HG03066 (cell line): ENCODE results near the gene DENND5A.
"Not testable (repeated sequence)": the region's sequence is repeated elsewhere in the genome, so short reads cannot be mapped to it uniquely, and the experiment has no call there.

Experiments used
- ATAC-seq: cut with Tn5 transposase; IDR thresholded peaks from one replicate; pipeline ENCODE4 v1.9.1; 2021; ENCODE audit warnings: low read depth; ENCODE audit not compliant: unreplicated experiment

Gene DENND5A

DNA sequence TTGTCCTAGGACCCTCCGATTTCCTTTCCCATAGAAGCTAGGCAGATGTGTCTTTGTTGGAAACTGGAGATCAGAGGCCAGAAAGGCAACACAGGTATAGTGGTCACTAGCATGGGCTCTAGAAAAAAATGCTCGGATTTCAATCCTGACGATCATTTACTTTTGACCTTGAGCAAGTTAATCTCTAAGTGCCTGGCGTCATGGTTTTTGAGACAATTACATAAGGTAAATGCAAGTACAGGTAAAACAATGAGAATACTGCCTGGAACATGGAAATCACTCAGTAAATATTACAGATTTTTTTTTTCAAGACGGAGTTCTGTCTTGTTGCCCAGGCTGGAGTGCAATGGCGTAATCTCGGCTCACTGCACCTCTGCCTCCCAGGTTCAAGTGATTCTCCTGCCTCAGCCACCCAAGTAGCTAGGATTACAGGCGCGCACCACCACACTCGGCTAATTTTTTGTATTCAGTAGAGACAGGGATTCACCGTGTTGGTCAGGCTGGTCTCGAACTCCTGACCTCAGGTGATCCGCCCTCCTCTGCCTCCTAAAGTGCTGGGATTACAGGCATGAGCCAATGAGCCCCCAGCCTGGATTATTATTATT, 1.1 kb upstream of the DENND5A start:
- ATAC-seq = no peak

DNA sequence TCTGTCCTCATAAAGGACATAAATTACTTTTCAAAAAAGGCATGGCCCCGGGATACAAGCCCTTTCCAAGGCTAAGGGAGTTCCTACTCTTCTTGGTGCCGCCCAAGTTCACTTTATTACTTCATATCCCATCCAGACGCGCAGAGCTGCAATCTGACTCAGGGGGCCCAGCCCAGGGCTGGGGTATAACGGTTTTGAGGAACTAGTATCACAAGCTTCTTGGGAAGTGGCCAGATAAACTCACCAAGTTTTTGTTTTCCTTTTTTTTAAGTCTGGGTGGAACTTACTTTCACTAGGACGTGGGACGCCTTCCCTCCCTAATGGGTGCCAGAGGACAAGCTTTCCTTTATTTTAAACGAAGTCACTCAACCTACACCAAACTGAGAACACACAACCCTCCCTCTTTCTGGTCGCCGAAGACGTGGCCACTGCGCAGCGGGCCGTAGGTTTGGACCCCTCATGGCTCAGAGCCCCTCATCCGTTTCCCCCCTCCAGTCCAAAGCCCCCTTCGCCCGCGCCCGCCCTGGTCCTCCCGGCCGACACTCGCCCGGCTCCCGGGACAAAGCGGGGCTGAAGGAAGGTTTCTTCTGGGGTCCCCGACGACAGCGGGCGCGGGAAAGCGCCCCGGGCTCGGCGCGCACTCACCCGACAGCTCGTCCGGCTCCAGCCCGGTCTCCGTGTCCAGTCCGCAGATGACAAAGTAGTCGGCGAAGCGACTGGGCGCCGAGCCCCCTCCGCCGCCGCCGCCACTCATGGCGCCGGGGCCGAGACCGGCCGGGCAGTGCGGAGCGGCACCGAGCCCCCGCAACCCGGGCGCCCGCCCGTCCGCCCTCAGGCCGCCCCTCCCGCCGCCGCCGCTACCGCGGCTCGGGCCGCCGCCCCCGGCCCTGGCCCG, 587 bp downstream of the DENND5A start:
- ATAC-seq = peak; percentile 13

DNA sequence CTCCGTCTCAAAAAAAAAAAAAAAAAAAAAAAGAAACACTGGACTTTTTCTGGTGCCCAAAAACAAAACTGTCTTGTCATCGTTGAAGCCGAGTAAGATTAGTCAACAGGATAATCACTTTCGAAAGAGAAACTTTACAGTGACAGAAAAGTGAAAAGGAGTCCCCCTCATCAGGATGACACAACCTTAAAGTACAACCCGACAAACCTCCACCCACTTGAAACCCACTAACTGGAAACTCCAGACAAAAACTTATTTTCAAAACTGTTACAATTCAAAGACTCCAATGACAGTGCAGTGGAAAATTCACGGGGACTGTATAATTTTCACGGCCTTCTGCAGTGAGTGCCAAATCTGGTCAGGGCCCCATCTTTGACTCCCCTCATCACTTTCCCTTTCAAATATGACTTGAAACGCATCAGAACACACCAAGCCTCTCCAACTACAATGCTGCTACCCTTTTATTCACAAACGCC, 1.3 kb downstream of the DENND5A start:
- peak; percentile 68 for ATAC-seq

DNA sequence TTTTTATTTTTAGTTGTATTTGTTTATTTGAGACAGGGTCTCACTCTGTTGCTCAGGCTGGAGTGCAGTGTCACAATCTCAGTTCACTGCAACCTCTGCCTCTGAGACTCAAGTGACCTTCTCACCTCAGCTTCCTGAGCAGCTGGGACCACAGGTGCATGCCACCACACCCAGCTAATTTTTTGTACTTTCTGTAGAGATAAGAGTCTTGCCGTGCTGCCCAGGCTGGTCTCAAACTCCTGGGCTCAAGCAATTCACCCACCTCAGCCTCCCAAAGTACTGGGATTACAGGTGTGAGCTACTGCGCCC, 4.4 kb downstream of the DENND5A start:
- ATAC-seq = not testable (repeated sequence)

DNA sequence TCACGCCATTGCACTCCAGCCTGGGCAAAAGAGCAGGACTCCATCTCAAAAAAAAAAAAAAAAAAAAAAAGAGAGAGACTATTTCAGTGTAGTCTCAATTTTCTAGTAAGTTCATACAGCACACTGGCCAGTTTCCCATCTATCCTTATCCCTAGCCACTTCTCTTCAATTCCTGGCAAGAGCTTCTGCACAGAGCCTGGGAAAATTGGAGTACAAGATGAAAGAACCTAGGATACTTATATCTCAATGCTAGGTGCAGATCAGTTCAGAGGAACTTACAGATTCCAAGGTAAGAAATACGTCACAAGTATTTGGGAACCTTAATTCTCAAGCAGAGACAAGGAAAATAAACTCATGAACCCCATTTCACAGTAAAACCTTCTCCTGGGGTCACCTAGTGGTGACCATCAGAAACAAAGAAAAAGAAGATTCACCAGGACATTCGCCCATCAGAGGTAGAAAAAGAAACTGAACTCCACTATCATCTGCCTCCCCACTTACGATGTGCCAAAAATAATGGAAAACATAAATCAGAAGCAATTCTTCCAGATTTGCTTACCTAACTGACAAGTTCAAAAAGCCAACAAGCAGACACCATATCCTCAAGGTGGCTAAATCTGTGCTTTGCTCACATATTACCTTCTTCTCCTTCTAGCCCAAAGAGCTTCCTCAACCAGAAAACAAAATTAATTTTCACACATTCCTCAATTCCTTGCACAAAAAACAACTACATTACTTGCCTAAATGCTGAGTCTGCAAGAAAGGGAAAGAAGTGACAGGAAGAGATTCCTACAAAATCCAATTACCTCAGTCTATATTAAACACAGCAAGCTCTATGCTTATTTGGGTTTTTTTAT, 4.9 kb downstream of the DENND5A start:
- no peak for ATAC-seq

DNA sequence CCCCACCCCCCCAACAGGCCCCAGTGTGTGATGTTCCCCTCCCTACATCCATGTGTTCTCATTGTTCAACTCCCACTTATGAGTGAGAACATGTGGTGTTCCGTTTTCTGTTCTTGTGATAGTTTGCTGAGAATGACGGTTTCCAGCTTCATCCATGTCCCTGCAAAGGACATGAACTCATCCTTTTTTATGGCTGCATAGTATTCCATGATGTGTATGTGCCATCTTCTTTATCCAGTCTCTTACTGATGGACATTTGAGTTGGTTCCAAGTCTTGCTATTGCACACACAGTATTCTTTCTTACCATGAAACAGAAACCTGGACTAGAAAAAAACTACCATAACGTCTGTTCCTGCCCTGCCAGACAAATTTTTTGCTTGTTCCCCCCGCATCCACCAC, 6.9 kb downstream of the DENND5A start:
- ATAC-seq = not testable (repeated sequence)

DNA sequence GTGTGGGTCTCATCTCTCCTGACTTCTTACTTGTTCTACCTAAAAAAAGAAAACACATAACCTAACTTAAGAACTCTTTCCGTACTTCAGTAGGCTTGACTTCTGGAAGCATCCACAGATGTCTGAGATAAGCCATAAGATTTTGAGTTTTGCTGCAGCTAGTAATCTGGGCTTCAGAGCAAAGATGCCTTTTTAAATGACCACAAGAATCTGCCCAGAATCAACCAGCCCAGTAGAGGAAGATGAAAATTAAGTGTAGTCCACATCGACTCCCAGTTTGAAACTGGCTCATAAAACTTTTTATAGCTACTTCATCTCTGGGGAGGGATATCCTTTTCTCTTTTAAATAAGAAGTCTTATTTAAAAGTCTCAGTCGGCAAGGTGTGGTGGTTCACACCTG, 10.7 kb downstream of the DENND5A start:
- no peak for ATAC-seq

DNA sequence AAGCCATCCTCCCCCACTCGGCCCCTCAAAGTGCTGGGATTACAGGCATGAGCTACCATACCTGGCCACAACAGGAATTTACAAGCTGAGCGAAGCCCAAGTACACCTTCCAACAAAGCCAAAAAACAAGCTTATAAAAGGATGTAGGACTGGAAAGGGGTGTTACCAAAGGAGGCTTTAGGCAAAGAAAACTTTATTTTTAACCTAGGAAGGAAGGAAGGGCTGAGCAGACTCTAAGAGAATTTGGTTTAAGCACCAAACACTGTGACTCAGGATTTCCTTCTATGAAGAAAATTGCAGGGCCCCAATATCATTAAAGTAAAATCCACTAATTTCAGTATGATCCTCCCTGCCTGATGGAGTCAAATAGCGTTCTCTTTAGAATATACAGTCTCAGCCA, 12.1 kb downstream of the DENND5A start:
- ATAC-seq = no peak

DNA sequence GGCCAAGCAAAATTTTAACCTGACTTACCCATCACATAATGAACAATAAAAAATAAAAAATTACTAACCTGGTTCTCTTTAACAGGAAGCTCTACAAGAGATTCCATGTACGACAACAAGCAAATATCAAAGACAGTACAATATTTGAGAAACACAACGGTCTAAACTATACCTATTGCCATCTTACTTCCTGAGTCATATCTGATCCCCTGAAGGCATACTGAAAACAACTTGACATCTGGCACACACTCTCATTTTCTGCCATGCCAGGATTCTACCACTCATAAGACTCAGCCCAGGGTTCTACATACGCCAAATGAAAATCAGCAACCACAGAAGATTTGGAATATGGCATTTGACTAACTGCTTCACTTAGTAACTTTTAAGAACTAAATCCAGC, 13.8 kb downstream of the DENND5A start:
- no peak for ATAC-seq

DNA sequence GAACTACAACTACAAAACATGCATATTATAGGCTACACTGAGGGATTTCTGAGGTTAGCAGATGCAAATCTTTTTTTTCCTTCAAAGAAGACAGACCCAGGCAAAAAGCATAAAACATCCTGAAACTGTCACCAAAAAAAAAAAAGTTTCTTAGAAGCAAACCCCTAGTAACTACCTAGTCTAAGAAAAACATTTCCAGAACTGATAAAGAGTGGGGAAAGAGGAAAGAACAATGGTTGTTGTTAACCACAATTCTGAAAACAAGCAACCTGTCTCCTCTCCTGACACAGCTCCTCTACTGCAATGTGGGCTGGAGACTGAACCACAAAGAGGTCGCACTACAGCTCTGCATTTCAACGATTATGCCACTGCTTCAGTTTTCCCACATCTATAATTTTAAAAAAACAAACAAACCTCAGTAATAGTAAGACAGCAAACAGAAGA, 15.0 kb downstream of the DENND5A start:
- peak; percentile 80 for ATAC-seq

DNA sequence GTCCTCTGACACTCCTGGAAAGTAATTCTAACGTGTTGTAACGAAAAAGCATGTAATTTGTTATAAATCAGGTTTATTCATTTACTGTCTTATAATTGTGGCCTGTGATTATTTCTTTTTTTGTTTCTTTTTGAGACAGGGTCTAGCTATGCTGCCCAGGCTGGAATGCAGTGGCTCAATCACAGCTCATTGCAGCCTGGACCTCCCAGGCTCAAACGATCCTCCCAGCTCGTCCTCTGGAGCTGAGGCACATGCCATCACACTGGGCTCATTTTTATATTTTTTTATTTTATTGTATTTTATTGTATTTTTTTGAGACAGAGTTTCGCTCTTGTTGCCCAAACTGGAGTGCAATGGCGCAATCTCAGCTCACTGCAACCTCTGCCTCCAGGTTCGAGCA, 15.9 kb downstream of the DENND5A start:
- ATAC-seq = no peak

DNA sequence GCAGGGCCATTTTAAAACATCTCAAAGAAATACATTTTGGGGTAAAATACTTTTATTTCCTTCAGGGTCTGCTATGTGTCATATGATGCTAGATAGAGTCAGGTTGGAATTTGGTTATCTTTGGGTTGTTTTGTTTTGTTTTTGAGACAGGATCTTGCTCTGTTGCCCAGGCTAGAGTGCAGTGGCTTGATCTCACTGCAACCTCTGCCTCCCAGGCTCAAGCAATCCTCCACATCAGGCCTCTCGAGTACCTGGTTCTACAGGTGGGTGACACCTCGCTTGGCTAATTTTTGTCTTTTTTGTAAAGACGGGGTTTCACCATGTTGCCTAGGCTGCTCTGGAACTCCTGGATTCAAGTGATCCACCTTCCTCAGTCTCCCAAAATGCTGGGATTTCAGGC, 17.3 kb downstream of the DENND5A start:
- no peak for ATAC-seq

DNA sequence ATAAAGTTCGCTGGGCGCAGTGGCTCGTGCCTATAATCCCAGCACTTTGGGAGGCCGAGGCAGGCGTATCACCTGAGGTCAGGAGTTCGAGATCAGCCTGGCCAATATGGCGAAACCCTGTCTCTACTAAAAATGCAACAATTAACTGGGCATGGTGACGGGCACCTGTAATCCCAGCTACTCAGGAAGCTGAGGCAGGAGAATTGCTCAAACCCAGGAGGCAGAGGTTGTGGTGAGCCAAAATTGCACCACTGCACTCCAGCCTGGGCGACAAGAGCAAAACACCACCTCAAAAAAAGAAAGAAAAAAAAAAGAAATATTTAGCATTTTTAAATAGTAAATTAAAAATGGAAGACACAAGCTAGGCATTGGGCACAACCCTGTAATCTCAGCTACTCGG, 28.9 kb downstream of the DENND5A start:
- ATAC-seq = not testable (repeated sequence)

DNA sequence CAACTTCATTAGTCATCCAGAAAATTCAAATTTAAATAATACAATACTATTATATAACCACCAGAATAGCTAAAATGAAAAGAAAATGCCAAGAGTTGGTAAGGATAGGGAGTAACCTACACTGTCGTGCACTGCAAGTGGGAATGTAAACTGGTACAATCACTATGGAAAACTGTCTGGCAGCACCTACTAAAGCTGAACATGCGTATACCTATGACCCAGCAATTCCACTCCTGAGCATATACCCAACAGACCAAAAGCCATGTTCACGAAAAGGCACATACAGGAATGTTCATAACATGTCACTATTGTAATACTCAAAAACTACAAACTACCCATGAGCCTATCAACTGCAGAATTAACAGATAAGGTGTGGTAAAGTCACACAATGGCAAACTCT, 32.7 kb downstream of the DENND5A start:
- ATAC-seq = no peak

DNA sequence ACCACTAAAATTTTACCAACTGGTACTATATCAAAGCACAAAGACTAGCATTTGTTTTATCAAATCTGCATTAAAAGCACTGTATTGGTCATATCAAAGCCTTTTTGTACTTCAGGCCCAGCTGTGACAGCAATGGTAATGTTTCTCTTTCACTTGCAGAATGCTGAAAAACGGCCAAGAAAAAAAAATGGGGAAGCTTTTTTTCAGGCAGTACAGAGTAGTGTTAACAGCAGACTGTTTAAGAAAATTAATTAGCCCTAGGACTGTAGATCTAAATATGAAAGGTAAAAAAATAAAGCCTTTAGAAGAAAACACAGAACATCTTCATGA, 33.3 kb downstream of the DENND5A start:
- ATAC-seq = peak; percentile 70

DNA sequence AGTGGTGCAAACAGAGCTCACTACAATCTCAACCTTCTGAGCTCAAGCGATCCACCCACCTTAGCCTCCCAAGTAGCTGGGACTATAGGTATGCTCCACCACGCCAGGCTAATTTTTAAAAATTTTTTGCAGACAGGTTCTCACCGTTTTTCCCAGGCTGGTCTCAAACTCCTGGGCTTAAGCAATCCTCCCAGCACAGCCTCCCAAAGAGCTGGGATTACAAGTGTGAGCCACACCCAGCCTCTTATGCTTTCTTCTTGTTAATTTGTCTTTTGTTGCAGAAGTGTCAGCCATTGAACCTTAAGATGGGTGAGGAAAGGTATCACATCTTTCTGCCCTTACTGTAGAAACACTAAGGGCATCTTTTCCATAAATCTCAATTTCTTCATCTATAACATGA, 34.9 kb downstream of the DENND5A start:
- ATAC-seq = no peak

DNA sequence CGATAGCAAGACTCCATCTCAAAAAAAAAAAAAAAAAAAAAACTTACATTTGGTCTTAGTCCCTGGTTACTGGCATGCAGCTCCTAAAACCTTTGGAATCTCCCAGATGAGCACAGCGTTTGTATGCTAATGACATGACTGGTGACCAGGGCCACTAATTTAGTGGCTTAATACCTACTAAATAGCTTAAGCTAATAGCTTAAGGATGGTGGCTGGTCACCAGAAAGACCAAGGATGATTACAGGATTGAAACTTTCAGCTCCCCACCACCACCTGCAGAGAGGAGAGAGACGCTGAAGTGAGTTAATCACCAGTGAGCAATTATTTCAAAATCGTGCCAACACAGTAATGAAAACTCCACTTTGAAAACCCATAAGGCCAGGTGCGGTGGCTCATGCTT, 37.1 kb downstream of the DENND5A start:
- no peak for ATAC-seq

DNA sequence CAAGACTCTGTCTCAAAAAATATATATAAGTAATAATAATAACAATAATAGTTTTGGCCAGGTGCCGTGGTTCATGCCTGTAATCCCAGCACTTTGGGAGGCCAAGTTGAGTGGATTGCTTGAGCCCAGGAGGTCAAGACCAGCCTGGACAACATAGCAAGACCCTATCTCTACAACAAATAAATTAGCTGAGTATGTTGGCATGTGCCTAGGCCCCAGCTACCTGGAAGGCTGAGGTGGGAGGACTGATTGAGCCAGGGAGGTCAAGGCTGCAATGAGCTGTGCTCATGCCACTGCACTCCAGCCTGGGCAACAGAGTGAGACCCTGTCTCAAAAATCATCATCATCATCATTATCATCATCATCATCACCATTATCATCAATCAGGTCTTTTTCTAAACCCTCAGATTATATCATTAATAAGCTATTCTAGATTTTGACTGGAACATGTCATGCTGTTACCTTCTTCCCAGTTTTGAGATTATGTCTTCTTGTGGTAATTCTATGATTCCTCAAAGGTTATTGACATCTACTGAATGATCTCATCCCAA, 39.3 kb downstream of the DENND5A start:
- no peak for ATAC-seq

DNA sequence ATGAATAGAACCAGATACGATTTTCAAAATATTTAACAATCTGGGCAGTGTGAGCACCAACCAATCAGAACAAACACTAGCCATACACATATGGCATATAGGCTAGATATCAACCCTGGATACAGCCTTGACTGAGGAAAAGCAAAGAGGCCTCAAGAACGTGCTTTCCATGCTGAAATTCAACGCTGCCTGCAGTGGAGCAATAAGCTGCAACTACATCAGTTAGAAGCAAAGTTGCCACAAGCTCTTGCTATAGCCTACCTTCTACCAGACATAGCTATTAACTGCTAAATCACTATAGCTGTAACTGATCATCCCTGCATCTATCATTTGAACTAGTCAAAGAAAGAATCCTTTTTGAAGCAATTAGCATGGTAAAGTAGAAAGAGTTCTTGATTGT, 42.5 kb downstream of the DENND5A start:
- ATAC-seq = no peak

DNA sequence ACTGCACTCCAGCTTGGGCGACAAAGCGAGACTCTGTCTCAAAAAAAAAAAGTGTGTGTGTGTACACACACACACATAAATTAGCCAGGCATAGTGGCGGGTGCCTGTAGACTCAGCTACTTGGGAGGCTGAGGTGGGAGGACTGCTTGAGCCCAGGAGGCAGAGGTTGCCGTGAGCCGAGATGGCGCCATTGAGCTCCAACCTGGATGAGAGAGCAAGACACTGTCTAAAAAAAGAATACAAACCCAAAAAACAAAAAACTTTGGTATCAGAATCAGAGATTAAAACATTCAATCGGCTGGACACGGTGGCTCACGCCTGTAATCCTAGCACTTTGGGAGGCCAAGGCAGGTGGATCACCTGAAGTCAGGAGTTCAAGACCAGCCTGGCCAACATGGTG, 44.3 kb downstream of the DENND5A start:
- ATAC-seq = not testable (repeated sequence)

DNA sequence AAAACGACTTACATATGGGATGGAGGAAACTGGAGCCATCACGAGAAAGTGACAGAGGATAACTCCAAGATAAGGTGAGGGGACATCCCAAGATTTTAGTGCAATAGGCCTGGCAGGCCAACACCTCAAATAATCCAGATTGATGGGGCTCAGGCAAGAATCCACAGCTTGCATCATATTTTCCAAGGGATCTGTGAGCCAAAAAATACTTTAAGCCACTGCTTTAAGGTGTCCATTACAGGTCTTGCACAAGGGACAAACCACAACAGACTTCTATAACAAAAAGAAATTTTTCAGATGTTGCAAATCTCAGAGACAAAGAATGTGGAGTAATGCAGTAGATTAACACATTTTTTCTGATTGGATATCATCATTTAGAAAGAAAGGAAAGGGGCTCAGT, 45.6 kb downstream of the DENND5A start:
- no peak for ATAC-seq
